SU-DHL-6 (cell line): ENCODE measurements around the gene LARP1B.

Experiments
- H2AFZ ChIP-seq: fragments of 200-600 bp; sonication (generic); 2 replicates; pipeline ENCODE4 v1.6.1; 2014; ENCODE audit warnings: low read depth, mild to moderate bottlenecking, moderate library complexity, mixed read lengths, antibody characterized with exemption, low read length; ENCODE audit not compliant: severe bottlenecking
- H3F3A ChIP-seq: fragments of 200-600 bp; shearing (Covaris generic); 2 replicates; pipeline ENCODE4 v1.6.0; 2016; ENCODE audit warnings: antibody characterized with exemption, mild to moderate bottlenecking; ENCODE audit not compliant: insufficient read depth
- H3K27ac ChIP-seq: fragments of 200-600 bp; sonication (generic); 2 replicates; pipeline ENCODE4 v1.5.1; 2016; ENCODE audit warnings: low read depth, mild to moderate bottlenecking, low read length, moderate library complexity, mixed read lengths
- H3K27me3 ChIP-seq: fragments of 200-600 bp; sonication (generic), shearing (Covaris generic); 2 replicates; pipeline ENCODE4 v1.6.0; 2014; ENCODE audit warnings: mild to moderate bottlenecking, low read length
- H3K36me3 ChIP-seq: fragments of 200-600 bp; sonication (generic); 2 replicates; pipeline ENCODE4 v1.6.1; 2014; ENCODE audit warnings: mild to moderate bottlenecking, low read length, mixed read lengths
- H3K4me2 ChIP-seq: fragments of 300-600, 200-600 bp; shearing (Covaris generic), sonication (generic); 2 replicates; pipeline ENCODE4 v1.6.0; 2014; ENCODE audit warnings: low read length, low read depth, mild to moderate bottlenecking; ENCODE audit not compliant: poor library complexity, severe bottlenecking
- H3K4me3 ChIP-seq: fragments of 200-600 bp; sonication (generic); 2 replicates; pipeline ENCODE4 v1.5.1; 2014; ENCODE audit warnings: antibody characterized with exemption, low read length, mild to moderate bottlenecking, mixed read lengths; ENCODE audit not compliant: insufficient read depth, poor library complexity, severe bottlenecking
- H3K79me2 ChIP-seq: fragments of 200-600 bp; sonication (generic); 2 replicates; pipeline ENCODE4 v1.6.1; 2014; ENCODE audit warnings: mild to moderate bottlenecking, low read length, moderate library complexity; ENCODE audit not compliant: insufficient read depth
- H3K9ac ChIP-seq: fragments of 200-600 bp; sonication (generic); 2 replicates; pipeline ENCODE4 v1.7.0; 2014; ENCODE audit warnings: mild to moderate bottlenecking, low read length
- H3K9me2 ChIP-seq: fragments of 200-600 bp; sonication (generic); replicated peaks from 2 replicates; pipeline ENCODE4 v1.6.1; 2014; ENCODE audit warnings: low read length; ENCODE audit not compliant: insufficient read depth
- H3K9me3 ChIP-seq: fragments of 200-600 bp; sonication (generic); 2 replicates; pipeline ENCODE4 v1.6.1; 2014; ENCODE audit warnings: low read length, mixed read lengths; ENCODE audit not compliant: insufficient read depth
- H4K20me1 ChIP-seq: fragments of 200-600 bp; sonication (generic); 2 replicates; pipeline ENCODE4 v1.6.1; 2014; ENCODE audit warnings: low read depth, mild to moderate bottlenecking, antibody characterized with exemption, low read length, moderate library complexity, mixed read lengths
- EZH2phosphoT487 ChIP-seq: fragments of 200-600 bp; sonication (generic), shearing (Covaris generic); conservative IDR thresholded peaks from 2 replicates; pipeline ENCODE4 v1.6.1; 2018; ENCODE audit warnings: mild to moderate bottlenecking, antibody characterized with exemption, low read length, moderate library complexity, mixed read lengths
- TF ChIP-seq, protein P1 (sequence below): fragments of 200-600 bp; sonication (generic); IDR thresholded peaks from one replicate; pipeline ENCODE4 v1.5.1; 2017; ENCODE audit warnings: antibody characterized with exemption, mild to moderate bottlenecking, low read length, moderate library complexity; ENCODE audit not compliant: insufficient read depth, poor library complexity, severe bottlenecking

LARP1B gene

GRCh38 chr4:128161138-128161537 is 100.0 kb downstream of the LARP1B start:
- H2AFZ ChIP-seq = no peak overlapping the region
- H3K4me3 ChIP-seq = no peak overlapping the region
- no peaks in the 10 kb centered on the region for H4K20me1 ChIP-seq
- no peaks in the 10 kb centered on the region for H3F3A ChIP-seq
- H3K9me3 ChIP-seq = no peaks in the 10 kb centered on the region
- H3K9ac ChIP-seq = no peak overlapping the region
- H3K79me2 ChIP-seq = no peaks in the 10 kb centered on the region
- no peaks in the 10 kb centered on the region for H3K27me3 ChIP-seq
- no peaks in the 10 kb centered on the region for H3K36me3 ChIP-seq
- no peaks in the 10 kb centered on the region for H3K9me2 ChIP-seq
- H3K4me2 ChIP-seq = no peak overlapping the region
- TF ChIP-seq, protein P1, sequence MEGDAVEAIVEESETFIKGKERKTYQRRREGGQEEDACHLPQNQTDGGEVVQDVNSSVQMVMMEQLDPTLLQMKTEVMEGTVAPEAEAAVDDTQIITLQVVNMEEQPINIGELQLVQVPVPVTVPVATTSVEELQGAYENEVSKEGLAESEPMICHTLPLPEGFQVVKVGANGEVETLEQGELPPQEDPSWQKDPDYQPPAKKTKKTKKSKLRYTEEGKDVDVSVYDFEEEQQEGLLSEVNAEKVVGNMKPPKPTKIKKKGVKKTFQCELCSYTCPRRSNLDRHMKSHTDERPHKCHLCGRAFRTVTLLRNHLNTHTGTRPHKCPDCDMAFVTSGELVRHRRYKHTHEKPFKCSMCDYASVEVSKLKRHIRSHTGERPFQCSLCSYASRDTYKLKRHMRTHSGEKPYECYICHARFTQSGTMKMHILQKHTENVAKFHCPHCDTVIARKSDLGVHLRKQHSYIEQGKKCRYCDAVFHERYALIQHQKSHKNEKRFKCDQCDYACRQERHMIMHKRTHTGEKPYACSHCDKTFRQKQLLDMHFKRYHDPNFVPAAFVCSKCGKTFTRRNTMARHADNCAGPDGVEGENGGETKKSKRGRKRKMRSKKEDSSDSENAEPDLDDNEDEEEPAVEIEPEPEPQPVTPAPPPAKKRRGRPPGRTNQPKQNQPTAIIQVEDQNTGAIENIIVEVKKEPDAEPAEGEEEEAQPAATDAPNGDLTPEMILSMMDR = no peak
- TF ChIP-seq EZH2phosphoT487 = no peak
- no peak overlapping the region for H3K27ac ChIP-seq

DNA sequence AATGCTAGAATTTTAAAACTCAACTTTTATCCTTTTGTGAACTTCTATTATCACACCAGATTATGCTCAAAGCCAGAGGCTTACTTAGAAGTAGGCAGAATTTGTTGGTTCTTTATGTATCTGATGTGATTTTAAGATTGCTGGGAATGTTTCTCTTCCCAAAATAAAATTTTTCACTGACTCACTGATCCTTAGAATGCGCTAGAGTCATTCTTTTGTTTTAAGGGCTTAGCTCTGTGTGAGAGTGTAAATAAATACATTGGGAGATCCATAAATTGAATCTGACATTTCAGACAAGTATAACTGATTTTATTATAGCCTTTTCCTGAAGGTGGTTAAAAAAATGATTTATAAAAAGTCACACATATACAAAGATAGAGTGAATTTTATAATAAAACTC is 101.3 kb downstream of the LARP1B start:
- no peaks in the 10 kb centered on the region for H3K79me2 ChIP-seq
- no peaks in the 10 kb centered on the region for H4K20me1 ChIP-seq
- no peak overlapping the region for H3K27ac ChIP-seq
- H3F3A ChIP-seq = no peaks in the 10 kb centered on the region
- TF ChIP-seq, protein P1 = no peak
- no peak for TF ChIP-seq EZH2phosphoT487
- no peak overlapping the region for H3K4me2 ChIP-seq
- no peaks in the 10 kb centered on the region for H3K9me3 ChIP-seq
- H3K27me3 ChIP-seq = no peaks in the 10 kb centered on the region
- H3K36me3 ChIP-seq = no peaks in the 10 kb centered on the region
- no peak overlapping the region for H3K4me3 ChIP-seq
- H3K9me2 ChIP-seq = no peaks in the 10 kb centered on the region
- H3K9ac ChIP-seq = no peak overlapping the region
- no peak overlapping the region for H2AFZ ChIP-seq

GRCh38 chr4:128163177-128164117 is 102.3 kb downstream of the LARP1B start:
- H3K9ac ChIP-seq = no peak overlapping the region
- H2AFZ ChIP-seq = no peak overlapping the region
- H3K36me3 ChIP-seq = no peaks in the 10 kb centered on the region
- no peaks in the 10 kb centered on the region for H3K27me3 ChIP-seq
- no peaks in the 10 kb centered on the region for H4K20me1 ChIP-seq
- TF ChIP-seq EZH2phosphoT487 = no peak
- TF ChIP-seq, protein P1 = no peak
- H3K9me2 ChIP-seq = no peaks in the 10 kb centered on the region
- no peaks in the 10 kb centered on the region for H3K79me2 ChIP-seq
- no peak overlapping the region for H3K4me2 ChIP-seq
- H3K4me3 ChIP-seq = no peak overlapping the region
- H3F3A ChIP-seq = no peaks in the 10 kb centered on the region
- H3K9me3 ChIP-seq = no peaks in the 10 kb centered on the region
- H3K27ac ChIP-seq = no peak overlapping the region
